ENCODE measurements around the gene PTS. TPM values are rescaled to one million over a fixed set of nuclear protein-coding genes. Genes with fewer than 3 reads are reported as not detected.

PTS gene
- total RNA-seq, 1 experiment from 2014 or later, result 48.6 TPM

GRCh38 chr11:112266410-112266778 lies 40.2 kb downstream of the PTS start:
- no peaks in the 10 kb centered on the region for H3K79me2 ChIP-seq (ENCODE audit: insufficient read depth, low read length)
- H3T11ph ChIP-seq (ENCODE audit: low read length), result no peak overlapping the region
- H3K79me1 ChIP-seq (ENCODE audit: insufficient read depth, low read depth, low read length, poor library complexity, severe bottlenecking), result no peaks in the 10 kb centered on the region
- Mint-ChIP-seq H3K27me3 (ENCODE audit: low read depth) (no peaks in the 10 kb centered on the region; the same call in 1 of the 2 replicates), H3K36me3 (ENCODE audit: insufficient read depth in 1 of 3, low read depth in 3 of 3) (no peaks in the 10 kb centered on the region), H3K4me3 (no peak overlapping the region), H3K4me1 (peaks cover 4 to 7% of the 10 kb centered on the region in 2 experiments; a peak in 2 of 4 replicates), H3K27ac (no peak overlapping the region), H3K9me3 (no peaks in the 10 kb centered on the region)
- no peaks in the 10 kb centered on the region for H4K20me1 ChIP-seq (ENCODE audit: control insufficient read depth, insufficient read depth, insufficient read length)
- no CpG with 5 or more reads among the region's 3 CpGs for WGBS (ENCODE audit: extremely low coverage, insufficient read length, low lambda C conversion rate)
- H3K23ac ChIP-seq (ENCODE audit: insufficient read length, low read depth, low read length), result no peak overlapping the region
- H2BK12ac ChIP-seq (ENCODE audit: insufficient read length, low read depth, low read length), result no peak overlapping the region
- H2BK5ac ChIP-seq (ENCODE audit: insufficient read length, low read length), result no peak overlapping the region
- H3K27me3 ChIP-seq (ENCODE audit: insufficient read depth, low read length), result no peaks in the 10 kb centered on the region
- H2BK120ac ChIP-seq (ENCODE audit: low read depth, low read length, poor library complexity, severe bottlenecking), result no peak overlapping the region
- H3K4me2 ChIP-seq (ENCODE audit: insufficient read depth, insufficient read length, low read length), result no peak overlapping the region
- TF ChIP-seq, protein P1, sequence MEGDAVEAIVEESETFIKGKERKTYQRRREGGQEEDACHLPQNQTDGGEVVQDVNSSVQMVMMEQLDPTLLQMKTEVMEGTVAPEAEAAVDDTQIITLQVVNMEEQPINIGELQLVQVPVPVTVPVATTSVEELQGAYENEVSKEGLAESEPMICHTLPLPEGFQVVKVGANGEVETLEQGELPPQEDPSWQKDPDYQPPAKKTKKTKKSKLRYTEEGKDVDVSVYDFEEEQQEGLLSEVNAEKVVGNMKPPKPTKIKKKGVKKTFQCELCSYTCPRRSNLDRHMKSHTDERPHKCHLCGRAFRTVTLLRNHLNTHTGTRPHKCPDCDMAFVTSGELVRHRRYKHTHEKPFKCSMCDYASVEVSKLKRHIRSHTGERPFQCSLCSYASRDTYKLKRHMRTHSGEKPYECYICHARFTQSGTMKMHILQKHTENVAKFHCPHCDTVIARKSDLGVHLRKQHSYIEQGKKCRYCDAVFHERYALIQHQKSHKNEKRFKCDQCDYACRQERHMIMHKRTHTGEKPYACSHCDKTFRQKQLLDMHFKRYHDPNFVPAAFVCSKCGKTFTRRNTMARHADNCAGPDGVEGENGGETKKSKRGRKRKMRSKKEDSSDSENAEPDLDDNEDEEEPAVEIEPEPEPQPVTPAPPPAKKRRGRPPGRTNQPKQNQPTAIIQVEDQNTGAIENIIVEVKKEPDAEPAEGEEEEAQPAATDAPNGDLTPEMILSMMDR (conservative IDR thresholded peaks at IDR 0.05), result no peak
- no peak overlapping the region for H3K14ac ChIP-seq (ENCODE audit: insufficient read depth, low read length)
- H3K18ac ChIP-seq (ENCODE audit: insufficient read length, low read depth, low read length), result no peak overlapping the region
- H3K9ac ChIP-seq (ENCODE audit: extremely low read depth, insufficient read length, low read length), result no peak overlapping the region
- H4K91ac ChIP-seq (ENCODE audit: insufficient read length, low read depth, low read length), result no peak overlapping the region
- no peaks in the 10 kb centered on the region for H3K4me1 ChIP-seq (ENCODE audit: insufficient read depth, low read length)
- no peak overlapping the region for H4K5ac ChIP-seq (ENCODE audit: insufficient read length, low read depth, low read length)
- no peak overlapping the region for H4K8ac ChIP-seq (replicated peaks; ENCODE audit: insufficient read length, low read depth, low read length)
- H2BK20ac ChIP-seq (ENCODE audit: low read depth, low read length, poor library complexity, severe bottlenecking), result no peak overlapping the region
- no peaks in the 10 kb centered on the region for H3K23me2 ChIP-seq (ENCODE audit: insufficient read length, low read depth, low read length, poor library complexity, severe bottlenecking)
- H2AFZ ChIP-seq (ENCODE audit: low read length), result no peak overlapping the region
- H2BK15ac ChIP-seq (ENCODE audit: low read depth, low read length), result no peak overlapping the region
- H2AK5ac ChIP-seq (ENCODE audit: insufficient read length, low read length), result no peak overlapping the region
- H3K4ac ChIP-seq (ENCODE audit: low read depth, low read length), result no peak overlapping the region
- H3K9me3 ChIP-seq (ENCODE audit: control insufficient read depth, low read depth, low read length), result no peaks in the 10 kb centered on the region
- H3K27ac ChIP-seq (ENCODE audit: insufficient read length, low read depth, low read length), result no peak overlapping the region
- no peak overlapping the region for H3K56ac ChIP-seq (ENCODE audit: insufficient read length, low read depth, low read length)
- DNase-seq, result no peak

Measured in H9 (cell line).